22Rv1 (cell line): ENCODE data around the gene ZNF622.

Experiments used
- ZFX ChIP-seq: fragments of 450-650 bp; IDR thresholded peaks from 2 replicates; pipeline ENCODE4 v1.6.1; 2017; ENCODE audit warnings: antibody characterized with exemption, borderline replicate concordance
- TF ChIP-seq, protein P1 (sequence below): fragments of 450-650 bp; IDR thresholded peaks from 2 replicates; pipeline ENCODE4 v1.5.1; 2017; ENCODE audit warnings: mild to moderate bottlenecking

DNA sequence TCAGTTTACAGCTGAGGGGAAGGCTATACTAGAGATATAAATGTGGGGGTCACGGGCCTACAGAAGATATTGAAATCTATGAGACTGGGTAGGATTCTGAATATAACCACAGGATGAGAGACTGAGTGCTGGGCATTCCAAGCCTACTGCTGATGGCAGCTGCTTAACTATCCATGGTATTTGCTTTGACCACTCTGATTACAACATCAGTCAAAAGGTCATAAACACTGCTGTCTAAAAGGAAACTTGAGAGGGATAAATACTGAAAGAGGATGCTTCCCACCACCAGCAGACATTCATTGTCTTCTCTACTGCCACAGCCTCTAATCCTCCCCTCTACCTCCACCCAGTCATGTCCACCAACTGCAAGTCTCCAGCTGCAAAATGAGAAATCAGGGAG lies 3.8 kb downstream of the ZNF622 start:
- TF ChIP-seq, protein P1, sequence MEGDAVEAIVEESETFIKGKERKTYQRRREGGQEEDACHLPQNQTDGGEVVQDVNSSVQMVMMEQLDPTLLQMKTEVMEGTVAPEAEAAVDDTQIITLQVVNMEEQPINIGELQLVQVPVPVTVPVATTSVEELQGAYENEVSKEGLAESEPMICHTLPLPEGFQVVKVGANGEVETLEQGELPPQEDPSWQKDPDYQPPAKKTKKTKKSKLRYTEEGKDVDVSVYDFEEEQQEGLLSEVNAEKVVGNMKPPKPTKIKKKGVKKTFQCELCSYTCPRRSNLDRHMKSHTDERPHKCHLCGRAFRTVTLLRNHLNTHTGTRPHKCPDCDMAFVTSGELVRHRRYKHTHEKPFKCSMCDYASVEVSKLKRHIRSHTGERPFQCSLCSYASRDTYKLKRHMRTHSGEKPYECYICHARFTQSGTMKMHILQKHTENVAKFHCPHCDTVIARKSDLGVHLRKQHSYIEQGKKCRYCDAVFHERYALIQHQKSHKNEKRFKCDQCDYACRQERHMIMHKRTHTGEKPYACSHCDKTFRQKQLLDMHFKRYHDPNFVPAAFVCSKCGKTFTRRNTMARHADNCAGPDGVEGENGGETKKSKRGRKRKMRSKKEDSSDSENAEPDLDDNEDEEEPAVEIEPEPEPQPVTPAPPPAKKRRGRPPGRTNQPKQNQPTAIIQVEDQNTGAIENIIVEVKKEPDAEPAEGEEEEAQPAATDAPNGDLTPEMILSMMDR = no peak
- TF ChIP-seq ZFX = no peak
